GM12801 (cell line): Measurements from ENCODE around the gene AMACR.

Experiments used
- TF ChIP-seq, protein P1 (sequence below): IDR thresholded peaks from one replicate; pipeline ENCODE4 v1.5.1; 2011; ENCODE audit warnings: control low read depth; ENCODE audit not compliant: insufficient read length; ENCODE audit errors: extremely low read depth

AMACR gene

DNA sequence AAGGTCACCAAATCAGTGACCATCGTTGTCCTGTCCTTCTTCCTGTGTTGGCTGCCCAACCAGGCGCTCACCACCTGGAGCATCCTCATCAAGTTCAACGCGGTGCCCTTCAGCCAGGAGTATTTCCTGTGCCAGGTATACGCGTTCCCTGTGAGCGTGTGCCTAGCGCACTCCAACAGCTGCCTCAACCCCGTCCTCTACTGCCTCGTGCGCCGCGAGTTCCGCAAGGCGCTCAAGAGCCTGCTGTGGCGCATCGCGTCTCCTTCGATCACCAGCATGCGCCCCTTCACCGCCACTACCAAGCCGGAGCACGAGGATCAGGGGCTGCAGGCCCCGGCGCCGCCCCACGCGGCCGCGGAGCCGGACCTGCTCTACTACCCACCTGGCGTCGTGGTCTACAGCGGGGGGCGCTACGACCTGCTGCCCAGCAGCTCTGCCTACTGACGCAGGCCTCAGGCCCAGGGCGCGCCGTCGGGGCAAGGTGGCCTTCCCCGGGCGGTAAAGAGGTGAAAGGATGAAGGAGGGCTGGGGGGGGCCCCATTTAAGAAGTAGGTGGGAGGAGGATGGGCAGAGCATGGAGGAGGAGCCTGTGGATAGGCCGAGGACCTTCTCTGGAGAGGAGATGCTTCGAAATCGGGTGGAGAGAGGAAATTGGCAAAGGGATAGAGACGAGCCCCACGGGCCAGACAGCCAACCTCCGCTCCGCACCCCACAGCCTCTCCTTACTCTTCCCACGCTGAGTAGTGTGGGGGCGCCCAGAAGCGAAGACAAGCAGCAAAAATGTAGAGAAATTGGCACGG, 69.9 kb downstream of the AMACR start:
- TF ChIP-seq, protein P1, sequence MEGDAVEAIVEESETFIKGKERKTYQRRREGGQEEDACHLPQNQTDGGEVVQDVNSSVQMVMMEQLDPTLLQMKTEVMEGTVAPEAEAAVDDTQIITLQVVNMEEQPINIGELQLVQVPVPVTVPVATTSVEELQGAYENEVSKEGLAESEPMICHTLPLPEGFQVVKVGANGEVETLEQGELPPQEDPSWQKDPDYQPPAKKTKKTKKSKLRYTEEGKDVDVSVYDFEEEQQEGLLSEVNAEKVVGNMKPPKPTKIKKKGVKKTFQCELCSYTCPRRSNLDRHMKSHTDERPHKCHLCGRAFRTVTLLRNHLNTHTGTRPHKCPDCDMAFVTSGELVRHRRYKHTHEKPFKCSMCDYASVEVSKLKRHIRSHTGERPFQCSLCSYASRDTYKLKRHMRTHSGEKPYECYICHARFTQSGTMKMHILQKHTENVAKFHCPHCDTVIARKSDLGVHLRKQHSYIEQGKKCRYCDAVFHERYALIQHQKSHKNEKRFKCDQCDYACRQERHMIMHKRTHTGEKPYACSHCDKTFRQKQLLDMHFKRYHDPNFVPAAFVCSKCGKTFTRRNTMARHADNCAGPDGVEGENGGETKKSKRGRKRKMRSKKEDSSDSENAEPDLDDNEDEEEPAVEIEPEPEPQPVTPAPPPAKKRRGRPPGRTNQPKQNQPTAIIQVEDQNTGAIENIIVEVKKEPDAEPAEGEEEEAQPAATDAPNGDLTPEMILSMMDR: no peak

DNA sequence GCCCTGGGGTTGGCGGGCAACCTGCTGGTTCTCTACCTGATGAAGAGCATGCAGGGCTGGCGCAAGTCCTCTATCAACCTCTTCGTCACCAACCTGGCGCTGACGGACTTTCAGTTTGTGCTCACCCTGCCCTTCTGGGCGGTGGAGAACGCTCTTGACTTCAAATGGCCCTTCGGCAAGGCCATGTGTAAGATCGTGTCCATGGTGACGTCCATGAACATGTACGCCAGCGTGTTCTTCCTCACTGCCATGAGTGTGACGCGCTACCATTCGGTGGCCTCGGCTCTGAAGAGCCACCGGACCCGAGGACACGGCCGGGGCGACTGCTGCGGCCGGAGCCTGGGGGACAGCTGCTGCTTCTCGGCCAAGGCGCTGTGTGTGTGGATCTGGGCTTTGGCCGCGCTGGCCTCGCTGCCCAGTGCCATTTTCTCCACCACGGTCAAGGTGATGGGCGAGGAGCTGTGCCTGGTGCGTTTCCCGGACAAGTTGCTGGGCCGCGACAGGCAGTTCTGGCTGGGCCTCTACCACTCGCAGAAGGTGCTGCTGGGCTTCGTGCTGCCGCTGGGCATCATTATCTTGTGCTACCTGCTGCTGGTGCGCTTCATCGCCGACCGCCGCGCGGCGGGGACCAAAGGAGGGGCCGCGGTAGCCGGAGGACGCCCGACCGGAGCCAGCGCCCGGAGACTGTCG, 70.7 kb downstream of the AMACR start:
- TF ChIP-seq, protein P1: no peak

DNA sequence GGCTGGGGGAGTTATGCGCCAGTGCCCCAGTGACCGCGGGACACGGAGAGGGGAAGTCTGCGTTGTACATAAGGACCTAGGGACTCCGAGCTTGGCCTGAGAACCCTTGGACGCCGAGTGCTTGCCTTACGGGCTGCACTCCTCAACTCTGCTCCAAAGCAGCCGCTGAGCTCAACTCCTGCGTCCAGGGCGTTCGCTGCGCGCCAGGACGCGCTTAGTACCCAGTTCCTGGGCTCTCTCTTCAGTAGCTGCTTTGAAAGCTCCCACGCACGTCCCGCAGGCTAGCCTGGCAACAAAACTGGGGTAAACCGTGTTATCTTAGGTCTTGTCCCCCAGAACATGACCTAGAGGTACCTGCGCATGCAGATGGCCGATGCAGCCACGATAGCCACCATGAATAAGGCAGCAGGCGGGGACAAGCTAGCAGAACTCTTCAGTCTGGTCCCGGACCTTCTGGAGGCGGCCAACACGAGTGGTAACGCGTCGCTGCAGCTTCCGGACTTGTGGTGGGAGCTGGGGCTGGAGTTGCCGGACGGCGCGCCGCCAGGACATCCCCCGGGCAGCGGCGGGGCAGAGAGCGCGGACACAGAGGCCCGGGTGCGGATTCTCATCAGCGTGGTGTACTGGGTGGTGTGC, 71.4 kb downstream of the AMACR start, which contains the start of gene RXFP3:
RXFP3 (plus strand) TSS at position 6 of the 636 bp plus-strand sequence; CDS start at position 361, 355 bp downstream.
- TF ChIP-seq, protein P1: no peak
